H1 (cell line): ENCODE data around the gene PATJ. TPM values are rescaled to one million over a fixed set of nuclear protein-coding genes. Genes with fewer than 3 reads are reported as not detected.

Experiments used
- CTCF ChIA-PET: fragments of 300-600 bp; sonication (Branson Sonifier 250); formaldehyde crosslinking; loops from one replicate; lab custom pipeline; 2021; ENCODE audit not compliant: partially characterized antibody; lab: Charles Lee
- POLR2A ChIA-PET: fragments of 300-600 bp; sonication (Branson Sonifier 250); formaldehyde crosslinking; loops from one replicate; lab custom pipeline; 2021; ENCODE audit warnings: inconsistent platforms; ENCODE audit not compliant: partially characterized antibody; lab: Charles Lee
- DNase-seq, 2 experiments: peaks; one replicate each; pipeline versions ENCODE4 v3.0.0 to v3.0.0-alpha.2; 2010 to 2022; ENCODE audit warnings: low spot score in 2 of 2, low read depth in 1 of 2, mixed read lengths in 1 of 2
- FAIRE-seq: peaks from 2 replicates; lab custom pipeline; 2011; peaks lifted over from hg19 to GRCh38; lab: Jason Lieb, UNC
- H2AFZ ChIP-seq: 2 replicates; pipeline ENCODE4 v1.8.1; 2012; ENCODE audit warnings: low read length, inconsistent platforms
- H2AK5ac ChIP-seq: 2 replicates; pipeline ENCODE4 v1.6.1; 2013; ENCODE audit warnings: low read depth, low read length
- H2BK120ac ChIP-seq: replicated peaks from 2 replicates; pipeline ENCODE3; 2013; ENCODE audit warnings: low read depth, low read length, inconsistent platforms
- H2BK12ac ChIP-seq: 2 replicates; pipeline ENCODE4 v1.6.1; 2013; ENCODE audit warnings: low read depth, low read length
- H2BK15ac ChIP-seq: 2 replicates; pipeline ENCODE4 v1.6.1; 2013; ENCODE audit warnings: low read length
- H2BK20ac ChIP-seq: 2 replicates; pipeline ENCODE4 v1.6.1; 2013; ENCODE audit warnings: low read length
- H2BK5ac ChIP-seq: 2 replicates; pipeline ENCODE4 v1.6.1; 2013; ENCODE audit warnings: low read depth, low read length
- H3K14ac ChIP-seq: 2 replicates; pipeline ENCODE4 v1.6.1; 2013; ENCODE audit warnings: inconsistent platforms; ENCODE audit not compliant: insufficient read length
- H3K18ac ChIP-seq: 2 replicates; pipeline ENCODE4 v1.6.1; 2013; ENCODE audit warnings: low read length; ENCODE audit errors: extremely low read depth
- H3K23ac ChIP-seq: 2 replicates; pipeline ENCODE4 v1.6.1; 2013; ENCODE audit warnings: inconsistent platforms; ENCODE audit not compliant: insufficient read length
- H3K23me2 ChIP-seq: 2 replicates; pipeline ENCODE4 v1.6.1; 2013; ENCODE audit warnings: low read depth, low read length
- H3K27ac ChIP-seq: 2 replicates; pipeline ENCODE4 v1.6.1; 2011; ENCODE audit warnings: low read depth, low read length, inconsistent platforms
- H3K27me3 ChIP-seq, 4 experiments: replicated peaks in 1 of 4; 1 replicate in 1 of 4; 2 replicates in 3 of 4; pipeline versions ENCODE4 v1.6.1 to v1.8.1; 2011 to 2013; ENCODE audit warnings: low read length in 3 of 4, mild to moderate bottlenecking in 3 of 4, inconsistent platforms in 2 of 4, mixed read lengths in 2 of 4, moderate library complexity in 1 of 4; ENCODE audit not compliant: control insufficient read depth in 3 of 4, insufficient read depth in 3 of 4; ENCODE audit errors: extremely low read depth in 1 of 4
- H3K36me3 ChIP-seq, 4 experiments: 2 replicates each; pipeline versions ENCODE4 v1.6.1 to v1.8.1; 2011 to 2013; ENCODE audit warnings: mild to moderate bottlenecking in 4 of 4, low read length in 3 of 4, moderate library complexity in 2 of 4, control low read depth in 1 of 4, inconsistent platforms in 1 of 4; ENCODE audit not compliant: insufficient read depth in 4 of 4, control insufficient read depth in 2 of 4
- H3K4ac ChIP-seq: replicated peaks from 2 replicates; pipeline ENCODE3; 2013; ENCODE audit warnings: low read length, low read depth, mixed read lengths, inconsistent platforms; ENCODE audit not compliant: insufficient read length
- H3K4me1 ChIP-seq, 4 experiments: replicated peaks in 1 of 4; 1 replicate in 1 of 4; 2 replicates in 3 of 4; pipeline versions ENCODE4 v1.6.1 to v1.8.1; 2011 to 2013; ENCODE audit warnings: low read length in 3 of 4, inconsistent platforms in 2 of 4, mixed read lengths in 1 of 4; ENCODE audit not compliant: insufficient read depth in 4 of 4, control insufficient read depth in 3 of 4
- H3K4me2 ChIP-seq, 2 experiments: 2 replicates each; pipeline versions ENCODE4 v1.6.1 to v1.8.1; 2011 to 2013; ENCODE audit warnings: low read depth in 2 of 2, low read length in 2 of 2, control low read depth in 1 of 2, inconsistent platforms in 1 of 2, mild to moderate bottlenecking in 1 of 2; ENCODE audit not compliant: insufficient read depth in 1 of 2
- H3K4me3 ChIP-seq, 4 experiments: fragments of 200-600, 300-600 bp in 1 of 4; sonication (generic), shearing (Covaris generic), sonication (Bioruptor Twin) in 1 of 4; 2 replicates each; pipeline versions ENCODE4 v1.5.1 to v1.8.1; 2011 to 2016; ENCODE audit warnings: low read length in 4 of 4, low read depth in 3 of 4, control low read depth in 2 of 4, inconsistent platforms in 2 of 4, mild to moderate bottlenecking in 2 of 4, mixed read lengths in 1 of 4, moderate library complexity in 1 of 4; ENCODE audit not compliant: insufficient read depth in 2 of 4; ENCODE audit errors: extremely low read depth in 1 of 4
- H3K56ac ChIP-seq: replicated peaks from 2 replicates; pipeline ENCODE3; 2013; ENCODE audit warnings: low read depth, mild to moderate bottlenecking, mixed read lengths, low read length, inconsistent platforms; ENCODE audit not compliant: insufficient read length
- H3K79me1 ChIP-seq: 2 replicates; pipeline ENCODE4 v1.6.1; 2013; ENCODE audit warnings: low read depth, low read length, control low read depth
- H3K79me2 ChIP-seq, 2 experiments: 2 replicates each; pipeline versions ENCODE4 v1.6.1 to v1.8.1; 2012 to 2013; ENCODE audit warnings: low read length in 2 of 2, mild to moderate bottlenecking in 2 of 2, inconsistent platforms in 1 of 2; ENCODE audit not compliant: insufficient read depth in 2 of 2, control insufficient read depth in 1 of 2
- H3K9ac ChIP-seq, 4 experiments: replicated peaks in 1 of 4; 1 replicate in 1 of 4; 2 replicates in 3 of 4; pipeline versions ENCODE4 v1.6.1 to v1.8.1; 2011 to 2013; ENCODE audit warnings: low read depth in 3 of 4, low read length in 3 of 4, control low read depth in 2 of 4, mild to moderate bottlenecking in 2 of 4, moderate library complexity in 2 of 4, inconsistent platforms in 1 of 4; ENCODE audit errors: extremely low read depth in 1 of 4
- H3K9me3 ChIP-seq, 2 experiments: 2 replicates each; pipeline versions ENCODE4 v1.6.1 to v1.8.1; 2012 to 2013; ENCODE audit warnings: mild to moderate bottlenecking in 2 of 2, moderate library complexity in 2 of 2, control low read depth in 1 of 2, inconsistent platforms in 1 of 2, low read depth in 1 of 2, low read length in 1 of 2, mixed read lengths in 1 of 2; ENCODE audit not compliant: insufficient read depth in 2 of 2
- H4K20me1 ChIP-seq, 2 experiments: replicated peaks in 1 of 2; 2 replicates each; pipeline versions ENCODE3 to v1.8.1; 2011 to 2013; ENCODE audit warnings: inconsistent platforms in 2 of 2, low read length in 2 of 2, mild to moderate bottlenecking in 1 of 2; ENCODE audit not compliant: insufficient read depth in 2 of 2, control insufficient read depth in 1 of 2
- H4K5ac ChIP-seq: 2 replicates; pipeline ENCODE4 v1.6.1; 2013; ENCODE audit warnings: low read length, low read depth, mixed read lengths, inconsistent platforms; ENCODE audit not compliant: insufficient read length
- H4K8ac ChIP-seq: 2 replicates; pipeline ENCODE4 v1.8.0; 2013; ENCODE audit warnings: mild to moderate bottlenecking, moderate library complexity, low read length, inconsistent platforms; ENCODE audit not compliant: insufficient read depth; ENCODE audit errors: extremely low read depth
- H4K91ac ChIP-seq: replicated peaks from 2 replicates; pipeline ENCODE3; 2013; ENCODE audit warnings: low read length, mixed read lengths, inconsistent platforms; ENCODE audit not compliant: insufficient read length
- BACH1 ChIP-seq: IDR thresholded peaks from 2 replicates; pipeline ENCODE4 v1.6.1; 2012; ENCODE audit warnings: low read length, improper control_type of control experiment
- BCL11A ChIP-seq, 2 experiments: IDR thresholded peaks; one replicate each; pipeline ENCODE4 v1.6.1; 2011; ENCODE audit warnings: low read depth in 2 of 2, low read length in 2 of 2, mild to moderate bottlenecking in 2 of 2
- CREB1 ChIP-seq: IDR thresholded peaks from 2 replicates; pipeline ENCODE4 v1.6.1; 2012; ENCODE audit warnings: inconsistent platforms
- RAD21 ChIP-seq, 2 experiments: IDR thresholded peaks in 1 of 2; conservative IDR thresholded peaks in 1 of 2; 2 replicates each; pipeline ENCODE4 v1.6.1; 2011; ENCODE audit warnings: low read depth in 2 of 2, low read length in 2 of 2, improper control_type of control experiment in 1 of 2, inconsistent platforms in 1 of 2, mild to moderate bottlenecking in 1 of 2, moderate library complexity in 1 of 2
- SIRT6 ChIP-seq: IDR thresholded peaks from one replicate; pipeline ENCODE4 v1.7.1; 2012; ENCODE audit warnings: low read length, inconsistent platforms
- whole genome bisulfite sequencing, 2 experiments: shearing (Covaris generic) in 1 of 2; methylation state at CpG; one replicate each; pipeline versions ENCODE4 v1.1.6 to v1.1.7; 2013 to 2015; ENCODE audit warnings: low lambda C conversion rate in 2 of 2, mixed read lengths in 2 of 2, inconsistent platforms in 1 of 2, low coverage in 1 of 2, missing lambda C conversion rate in 1 of 2; ENCODE audit not compliant: insufficient replicate concordance in 2 of 2, insufficient coverage in 1 of 2, insufficient read length in 1 of 2; ENCODE audit errors: extremely low coverage in 1 of 2, missing lambda C conversion rate in 1 of 2; 5-methylcytosine and 5-hydroxymethylcytosine counted together
- polyA plus RNA-seq, 7 experiments: library from polyadenylated mRNA; depleted of rRNA in 3 of 7; stranded (reverse) in 5 of 7; unstranded in 2 of 7; fragments of >200 nt in 5 of 7; fragments of 200-250 nt in 2 of 7; gene quantifications; 1 replicate in 5 of 7; 2 replicates in 1 of 7; 4 replicates in 1 of 7; pipeline versions ENCODE4 v1.2.1 to v1.2.3, GENCODE V29; 2011 to 2013; ENCODE audit warnings: missing spikeins in 2 of 7, mixed read lengths in 2 of 7
- total RNA-seq: library from RNA; stranded (reverse); fragmentation: NEBNext Ultra II Directional; extraction: Animal tissue kit (Norgen Biotek cat#: 25700); gene quantifications from 2 replicates; pipeline ENCODE4 v1.2.1, GENCODE V29; 2021
- TF ChIP-seq, protein P1 (sequence below), 3 experiments: IDR thresholded peaks; 1 replicate in 2 of 3; 2 replicates in 1 of 3; pipeline versions ENCODE4 v1.5.1 to v1.6.1; 2011; ENCODE audit warnings: low read length in 3 of 3, mild to moderate bottlenecking in 3 of 3, inconsistent platforms in 2 of 3, low read depth in 1 of 3, moderate library complexity in 1 of 3; ENCODE audit not compliant: insufficient read depth in 1 of 3; ENCODE audit errors: control extremely low read depth in 1 of 3

The PATJ gene
- total and polyA plus RNA-seq, 2 of the 8 experiments (the other 6 are each of a cell fraction or from before 2014, with no cell fraction given), result 8.2 to 55.6 TPM

DNA sequence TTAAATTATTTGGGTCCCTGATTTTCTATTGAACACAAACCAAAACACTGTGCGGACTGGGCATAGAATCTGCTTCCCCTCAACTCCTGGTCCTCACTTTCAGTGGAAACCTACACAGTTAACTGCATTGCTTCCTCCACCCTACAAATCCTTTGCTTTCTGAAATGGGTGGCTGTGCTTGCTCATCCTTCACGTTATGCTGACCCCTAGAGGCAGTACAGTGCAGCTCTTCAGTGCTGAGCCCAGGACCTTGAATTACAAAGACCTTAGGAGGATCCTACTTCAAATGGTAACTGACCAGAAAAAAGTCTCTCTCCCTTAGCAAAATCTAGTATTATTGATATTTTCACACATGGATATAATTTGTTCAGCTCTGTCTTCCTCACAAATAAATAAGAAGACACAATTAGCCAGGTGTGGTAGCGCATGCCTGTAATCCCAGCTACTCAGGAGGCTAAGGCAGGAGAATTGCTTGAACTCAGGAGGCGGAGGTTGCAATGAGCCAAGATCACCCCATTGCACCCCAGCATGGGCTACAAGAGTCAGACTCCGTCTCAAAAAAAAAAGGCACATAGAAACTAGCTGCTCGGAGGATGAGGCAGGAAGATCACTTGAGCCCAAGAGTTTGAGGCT lies 388.9 kb downstream of the PATJ start:
- no peak overlapping the region for H2BK15ac ChIP-seq
- no peak overlapping the region for H2AFZ ChIP-seq
- CTCF ChIA-PET, result interaction anchor here (0.6 to 14.8 kb wide), 27 partner anchors 8 to 1257 kb away, joined by 3 to 191 read pairs (median 4); no protein-coding TSS in a partner anchor
- no peak for TF ChIP-seq BACH1
- TF ChIP-seq RAD21 (IDR thresholded peaks at IDR 0.05 in 1 of 2, conservative IDR thresholded peaks at IDR 0.05 in 1 of 2; ENCODE audit: low read depth in 2 of 2, low read length in 2 of 2), result peak; percentile 82 to 83
- TF ChIP-seq, protein P1, sequence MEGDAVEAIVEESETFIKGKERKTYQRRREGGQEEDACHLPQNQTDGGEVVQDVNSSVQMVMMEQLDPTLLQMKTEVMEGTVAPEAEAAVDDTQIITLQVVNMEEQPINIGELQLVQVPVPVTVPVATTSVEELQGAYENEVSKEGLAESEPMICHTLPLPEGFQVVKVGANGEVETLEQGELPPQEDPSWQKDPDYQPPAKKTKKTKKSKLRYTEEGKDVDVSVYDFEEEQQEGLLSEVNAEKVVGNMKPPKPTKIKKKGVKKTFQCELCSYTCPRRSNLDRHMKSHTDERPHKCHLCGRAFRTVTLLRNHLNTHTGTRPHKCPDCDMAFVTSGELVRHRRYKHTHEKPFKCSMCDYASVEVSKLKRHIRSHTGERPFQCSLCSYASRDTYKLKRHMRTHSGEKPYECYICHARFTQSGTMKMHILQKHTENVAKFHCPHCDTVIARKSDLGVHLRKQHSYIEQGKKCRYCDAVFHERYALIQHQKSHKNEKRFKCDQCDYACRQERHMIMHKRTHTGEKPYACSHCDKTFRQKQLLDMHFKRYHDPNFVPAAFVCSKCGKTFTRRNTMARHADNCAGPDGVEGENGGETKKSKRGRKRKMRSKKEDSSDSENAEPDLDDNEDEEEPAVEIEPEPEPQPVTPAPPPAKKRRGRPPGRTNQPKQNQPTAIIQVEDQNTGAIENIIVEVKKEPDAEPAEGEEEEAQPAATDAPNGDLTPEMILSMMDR (IDR thresholded peaks at IDR 0.05; ENCODE audit: control extremely low read depth in 1 of 3, insufficient read depth in 1 of 3, low read depth in 1 of 3, low read length in 3 of 3), result peak; percentile 60 to 98 (median 76)
- TF ChIP-seq SIRT6, result no peak
- no peak for TF ChIP-seq BCL11A (IDR thresholded peaks at IDR 0.05; ENCODE audit: low read depth in 2 of 2, low read length in 2 of 2)
- TF ChIP-seq CREB1, result 0 out of 2 replicates have a peak, but pooled peaks have one; percentile 31
- no peak overlapping the region for H3K56ac ChIP-seq
- no peaks in the 10 kb centered on the region for H3K79me1 ChIP-seq
- H2BK12ac ChIP-seq, result no peak overlapping the region
- no peak overlapping the region for H2AK5ac ChIP-seq
- H3K36me3 ChIP-seq, result peaks cover 0 to 4% (median 1%) of the 10 kb centered on the region in 4 experiments; a peak in 3 of 8 replicates
- no peak overlapping the region for H3K23ac ChIP-seq
- H3K27ac ChIP-seq, result no peak overlapping the region
- no peak overlapping the region for H2BK20ac ChIP-seq
- POLR2A ChIA-PET, result interaction anchor here (0.6 to 0.9 kb wide), 3 partner anchors 10 to 304 kb away, joined by 3 to 5 read pairs (median 4); no protein-coding TSS in a partner anchor
- H2BK120ac ChIP-seq, result no peak overlapping the region
- H4K20me1 ChIP-seq, result no peaks in the 10 kb centered on the region
- no peak overlapping the region for H3K14ac ChIP-seq
- H3K27me3 ChIP-seq, result no peaks in the 10 kb centered on the region
- no peak overlapping the region for H2BK5ac ChIP-seq
- FAIRE-seq (peak; percentile 98), DNase-seq (peak in 1 of 2 experiments; percentile 63)
- no peak overlapping the region for H3K4me3 ChIP-seq
- H3K9ac ChIP-seq, result no peak overlapping the region
- H3K23me2 ChIP-seq, result no peaks in the 10 kb centered on the region
- H3K4me1 ChIP-seq, result no peaks in the 10 kb centered on the region
- no peak overlapping the region for H3K18ac ChIP-seq
- WGBS, 2 experiments, result 67% methylated on average over 6 of the region's 6 CpGs; no CpG with 5 or more reads in 1 of the 2 experiments
- no peak overlapping the region for H3K4ac ChIP-seq
- no peaks in the 10 kb centered on the region for H3K79me2 ChIP-seq
- H4K5ac ChIP-seq, result no peak overlapping the region
- H4K91ac ChIP-seq, result no peak overlapping the region
- no peak overlapping the region for H3K4me2 ChIP-seq
- H3K9me3 ChIP-seq, result no peaks in the 10 kb centered on the region
- H4K8ac ChIP-seq, result no peak overlapping the region
